Upper lobe of right lung (tissue), 1 donor: ENCODE results near the gene SLC25A45. TPM values are rescaled to one million over a fixed set of nuclear protein-coding genes. Genes with fewer than 3 reads are reported as not detected.

ENCODE experiments used
- ATAC-seq: fragments of 200-7000 bp; cut with Tn5 transposase; one replicate; pipeline ENCODE4 v1.9.1; 2020; ENCODE audit warnings: mild to moderate bottlenecking, moderate library complexity
- DNase-seq: peaks from one replicate; pipeline ENCODE4 v3.0.0-alpha.2; 2020
- H3K27ac ChIP-seq: fragments of 200-600 bp; one replicate; pipeline ENCODE4 v1.8.0; 2022
- H3K27me3 ChIP-seq: fragments of 200-600 bp; one replicate; pipeline ENCODE4 v1.8.0; 2022; ENCODE audit warnings: mild to moderate bottlenecking
- H3K36me3 ChIP-seq: fragments of 200-600 bp; one replicate; pipeline ENCODE4 v1.8.0; 2022
- H3K4me1 ChIP-seq: fragments of 200-600 bp; one replicate; pipeline ENCODE4 v1.8.0; 2022
- H3K4me3 ChIP-seq: fragments of 200-600 bp; one replicate; pipeline ENCODE4 v1.8.0; 2022; ENCODE audit warnings: mild to moderate bottlenecking
- H3K9me3 ChIP-seq: fragments of 200-600 bp; one replicate; pipeline ENCODE4 v1.8.0; 2022
- CTCF ChIP-seq: fragments of 200-600 bp; IDR thresholded peaks from one replicate; pipeline ENCODE4 v1.8.0; 2022; ENCODE audit warnings: antibody characterized with exemption
- intact Hi-C: fragments of 100-400 bp; cut with DNase I; formaldehyde crosslinking; loops from one replicate; pipeline ENCODE4 v1.11.0; 2022
- total RNA-seq: library from RNA; stranded (reverse); fragmentation: NEBNext Ultra II Directional; extraction: Animal tissue kit (Norgen Biotek cat#: 25700); gene quantifications from one replicate; pipeline ENCODE4 v1.2.1, GENCODE V29; 2021
- donor health status: DM: no; HTN: yes; CAD: no; lungs with severe emphysema.

Gene SLC25A45
- total RNA-seq, 1 donor from 2014 or later = 11.5 TPM

- TF ChIP-seq CTCF = no peak
- Histone ChIP-seq H3K9me3 (no peaks in the 10 kb centered on the region), H3K36me3 (peaks cover 3% of the 10 kb centered on the region), H3K27ac (peak overlapping the region; percentile 100), H3K27me3 (no peaks in the 10 kb centered on the region), H3K4me1 (peaks cover 47% of the 10 kb centered on the region), H3K4me3 (peak overlapping the region; percentile 98)
- intact Hi-C loops = no loop called here
- DNase-seq (peak; percentile 99), ATAC-seq (peak; percentile 60)
Measured at GRCh38 chr11:65418681-65419459, 36.4 kb upstream of the SLC25A45 start.

- Histone ChIP-seq H3K4me3 (peak overlapping the region; percentile 98), H3K9me3 (no peaks in the 10 kb centered on the region), H3K27me3 (no peaks in the 10 kb centered on the region), H3K4me1 (peaks cover 47% of the 10 kb centered on the region), H3K27ac (peak overlapping the region; percentile 100), H3K36me3 (no peaks in the 10 kb centered on the region)
- no peak for ATAC-seq
- TF ChIP-seq CTCF = no peak
- intact Hi-C loops = no loop called here
- DNase-seq = no peak
Measured at GRCh38 chr11:65418431-65418680, 35.9 kb upstream of the SLC25A45 start.

DNA sequence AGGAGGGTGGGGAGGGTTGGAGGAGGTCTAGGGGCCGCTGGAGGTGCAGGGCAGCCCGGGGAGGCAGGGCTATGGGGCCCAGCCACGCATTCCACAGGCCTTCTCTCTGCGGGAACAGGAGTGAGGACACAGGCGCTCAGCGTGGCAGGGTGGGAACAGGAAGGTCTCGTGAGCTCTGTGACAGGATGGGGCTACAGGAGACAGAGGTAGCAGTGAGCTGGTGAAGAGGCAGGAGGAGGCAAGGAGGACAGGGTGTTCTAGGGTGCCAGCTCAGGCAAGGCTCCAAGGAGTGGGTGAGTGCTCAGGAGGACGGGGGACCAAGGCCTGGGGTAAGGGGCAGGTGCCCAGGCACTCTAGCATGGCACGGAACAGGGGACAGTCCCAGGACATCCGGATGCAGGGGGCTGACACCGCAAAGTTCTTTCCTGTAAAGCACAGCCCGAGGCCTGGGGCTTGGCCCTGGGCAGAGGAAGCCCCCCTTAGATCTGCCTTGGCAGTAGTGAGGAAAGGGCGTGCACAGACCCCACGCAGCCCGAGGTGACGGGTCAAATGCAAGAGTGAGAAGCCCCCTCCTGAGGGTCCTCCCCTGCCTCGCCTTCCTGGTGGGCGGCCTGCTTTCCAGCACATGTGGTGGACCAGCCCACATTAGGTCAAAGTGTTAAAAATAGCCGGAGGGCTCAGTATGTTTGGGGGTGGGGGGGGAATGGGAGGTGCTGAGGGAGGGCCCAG lies 35.4 kb upstream of the SLC25A45 start:
- H3K4me1 ChIP-seq = peaks cover 47% of the 10 kb centered on the region
- no peaks in the 10 kb centered on the region for H3K9me3 ChIP-seq
- ATAC-seq = peak; percentile 0
- no peak for TF ChIP-seq CTCF
- peak; percentile 84 for DNase-seq
- H3K27ac ChIP-seq = peak overlapping the region; percentile 100
- intact Hi-C loops = no loop called here
- H3K4me3 ChIP-seq = peak overlapping the region; percentile 98
- no peaks in the 10 kb centered on the region for H3K27me3 ChIP-seq
- H3K36me3 ChIP-seq = no peaks in the 10 kb centered on the region

- Histone ChIP-seq H3K4me3 (peak overlapping the region; percentile 98), H3K36me3 (peaks cover under 1% of the 10 kb centered on the region), H3K27ac (peak overlapping the region; percentile 100), H3K27me3 (no peaks in the 10 kb centered on the region), H3K9me3 (no peaks in the 10 kb centered on the region), H3K4me1 (peaks cover 47% of the 10 kb centered on the region)
- ATAC-seq = no peak
- intact Hi-C loops = no loop called here
- peak; percentile 83 for DNase-seq
- no peak for TF ChIP-seq CTCF
Measured at GRCh38 chr11:65416841-65417701, 34.6 kb upstream of the SLC25A45 start.

DNA sequence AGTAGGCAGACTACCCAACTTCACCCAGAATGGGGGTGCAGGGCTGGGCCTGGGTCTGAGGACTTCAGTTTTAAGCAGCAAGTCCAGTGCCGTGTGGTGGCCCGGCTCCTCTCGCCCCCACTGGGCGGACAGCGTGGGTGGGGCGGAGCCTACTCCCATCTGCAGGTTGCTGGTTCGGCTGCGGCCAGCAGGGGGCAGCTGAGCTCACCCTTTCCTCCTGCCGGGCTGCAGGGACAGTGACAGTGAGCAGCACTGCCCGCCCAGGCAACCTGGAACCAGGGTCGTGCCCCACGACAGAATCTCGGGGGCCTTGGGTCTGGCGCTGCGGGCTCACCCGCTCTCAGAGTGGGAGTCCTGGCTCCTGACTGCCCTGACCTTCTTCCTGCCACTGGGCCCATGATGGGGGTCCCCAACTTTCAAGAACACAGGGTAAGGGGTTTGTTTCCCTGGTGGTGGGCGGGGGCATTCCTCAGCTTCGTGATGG lies 33.9 kb upstream of the SLC25A45 start:
- DNase-seq (peak; percentile 96), ATAC-seq (peak; percentile 58)
- peak overlapping the region; percentile 98 for H3K4me3 ChIP-seq
- H3K4me1 ChIP-seq = peaks cover 47% of the 10 kb centered on the region
- H3K36me3 ChIP-seq = peaks cover 7% of the 10 kb centered on the region
- H3K27ac ChIP-seq = peak overlapping the region; percentile 100
- TF ChIP-seq CTCF = peak; percentile 97
- no peaks in the 10 kb centered on the region for H3K9me3 ChIP-seq
- no peaks in the 10 kb centered on the region for H3K27me3 ChIP-seq
- intact Hi-C loops = no loop called here
